Kidney epithelial cell (primary cell): Measurements from ENCODE around the gene IL3RA. TPM values are rescaled to one million over a fixed set of nuclear protein-coding genes. Genes with fewer than 3 reads are reported as not detected.
"Not testable (repeated sequence)": the region's sequence is repeated elsewhere in the genome, so short reads cannot be mapped to it uniquely, and the experiment has no call there.

Experiments
- DNase-seq: peaks from one replicate; pipeline ENCODE4 v3.0.0-alpha.2; 2010; ENCODE audit warnings: low read depth
- H3K27me3 ChIP-seq: 2 replicates; pipeline ENCODE4 v1.6.0; 2011; ENCODE audit warnings: low read length; ENCODE audit not compliant: control insufficient read depth, insufficient read depth
- H3K36me3 ChIP-seq: 2 replicates; pipeline ENCODE4 v1.5.1; 2011; ENCODE audit warnings: low read length; ENCODE audit not compliant: control insufficient read depth, insufficient read depth
- H3K4me3 ChIP-seq: 2 replicates; pipeline ENCODE4 v1.5.1; 2011; ENCODE audit warnings: low read depth, mild to moderate bottlenecking, control low read depth, low read length
- CTCF ChIP-seq: IDR thresholded peaks from 2 replicates; pipeline ENCODE4 v1.5.1; 2011; ENCODE audit warnings: mild to moderate bottlenecking, moderate library complexity, low read length, control low read depth, inconsistent platforms; ENCODE audit not compliant: insufficient read depth, poor library complexity, severe bottlenecking
- total RNA-seq: library from RNA; depleted of rRNA; stranded (reverse); fragments of >200 nt; gene quantifications from 2 replicates; pipeline ENCODE4 v1.2.3, GENCODE V29; 2015

The IL3RA gene
- total RNA-seq, 1 donor from 2014 or later = 9.7 TPM

- no peak for DNase-seq
- Histone ChIP-seq H3K4me3 (no peak overlapping the region), H3K36me3 (no peaks in the 10 kb centered on the region), H3K27me3 (no peaks in the 10 kb centered on the region)
- TF ChIP-seq CTCF = no peak
Measured at GRCh38 chrX:1336948-1337779, 579 bp downstream of the IL3RA start.

- no peak for TF ChIP-seq CTCF
- H3K4me3 ChIP-seq = no peak overlapping the region
Measured at GRCh38 chrX:1341545-1342184, 5.1 kb downstream of the IL3RA start.

GRCh38 chrX:1349606-1350005 is 13.0 kb downstream of the IL3RA start:
- not testable (repeated sequence) for DNase-seq, H3K36me3 ChIP-seq

More at GRCh38 chrX:1341545-1342184, 5.1 kb downstream of the IL3RA start:
- H3K27me3 ChIP-seq = no peaks in the 10 kb centered on the region
- no peaks in the 10 kb centered on the region for H3K36me3 ChIP-seq
- no peak for DNase-seq

GRCh38 chrX:1351981-1352714 is 15.6 kb downstream of the IL3RA start:
- no peak for TF ChIP-seq CTCF
- H3K4me3 ChIP-seq = no peak overlapping the region
- no peaks in the 10 kb centered on the region for H3K27me3 ChIP-seq
- DNase-seq = no peak
- no peaks in the 10 kb centered on the region for H3K36me3 ChIP-seq

More at GRCh38 chrX:1349606-1350005, 13.0 kb downstream of the IL3RA start:
- not testable (repeated sequence) for H3K27me3 ChIP-seq, H3K4me3 ChIP-seq

GRCh38 chrX:1354036-1355019 is 17.7 kb downstream of the IL3RA start:
- Histone ChIP-seq H3K36me3 (no peaks in the 10 kb centered on the region), H3K27me3 (no peaks in the 10 kb centered on the region), H3K4me3 (no peak overlapping the region)
- DNase-seq = no peak
- no peak for TF ChIP-seq CTCF
